Stomach (tissue), 4 donors: ENCODE results near the gene LTB.

ENCODE experiments used
- POLR2A ChIP-seq, 4 donors: fragments of 450-650 bp; IDR thresholded peaks; one replicate each; pipeline ENCODE4 v1.6.1; 2016; ENCODE audit warnings: antibody characterized with exemption in 4 of 4, control low read depth in 2 of 4, mild to moderate bottlenecking in 1 of 4, moderate library complexity in 1 of 4
- TF ChIP-seq, protein P1 (sequence below), 7 experiments: fragments of 450-650 bp in 4 of 7; fragments of 200-600 bp in 3 of 7; sonication (generic) in 3 of 7; IDR thresholded peaks; one replicate each; pipeline ENCODE4 v1.5.1; 2016 to 2019; ENCODE audit warnings: antibody characterized with exemption in 7 of 7, control low read depth in 2 of 7, mild to moderate bottlenecking in 1 of 7

DNA sequence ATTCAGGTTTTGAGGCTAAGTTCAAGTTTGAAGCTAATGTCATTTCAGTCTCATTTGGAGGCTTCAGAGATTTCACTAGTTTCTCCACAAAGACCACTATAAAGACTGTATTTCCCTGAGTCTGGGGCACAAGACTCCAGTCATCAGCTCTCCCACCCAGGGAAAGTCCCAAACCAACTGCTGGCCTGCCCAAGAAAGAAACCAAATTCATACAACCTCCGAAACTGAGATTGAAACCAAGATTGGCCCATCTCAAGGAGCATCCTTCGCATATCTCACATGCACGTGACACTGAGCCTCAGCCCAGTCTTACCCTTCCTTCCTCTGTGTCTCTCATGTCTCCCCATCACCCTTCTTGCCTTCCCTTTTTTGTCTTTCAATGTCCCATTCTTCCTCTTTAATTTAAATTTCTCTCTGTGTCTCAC lies 13.7 kb downstream of the LTB start:
- TF ChIP-seq, protein P1, sequence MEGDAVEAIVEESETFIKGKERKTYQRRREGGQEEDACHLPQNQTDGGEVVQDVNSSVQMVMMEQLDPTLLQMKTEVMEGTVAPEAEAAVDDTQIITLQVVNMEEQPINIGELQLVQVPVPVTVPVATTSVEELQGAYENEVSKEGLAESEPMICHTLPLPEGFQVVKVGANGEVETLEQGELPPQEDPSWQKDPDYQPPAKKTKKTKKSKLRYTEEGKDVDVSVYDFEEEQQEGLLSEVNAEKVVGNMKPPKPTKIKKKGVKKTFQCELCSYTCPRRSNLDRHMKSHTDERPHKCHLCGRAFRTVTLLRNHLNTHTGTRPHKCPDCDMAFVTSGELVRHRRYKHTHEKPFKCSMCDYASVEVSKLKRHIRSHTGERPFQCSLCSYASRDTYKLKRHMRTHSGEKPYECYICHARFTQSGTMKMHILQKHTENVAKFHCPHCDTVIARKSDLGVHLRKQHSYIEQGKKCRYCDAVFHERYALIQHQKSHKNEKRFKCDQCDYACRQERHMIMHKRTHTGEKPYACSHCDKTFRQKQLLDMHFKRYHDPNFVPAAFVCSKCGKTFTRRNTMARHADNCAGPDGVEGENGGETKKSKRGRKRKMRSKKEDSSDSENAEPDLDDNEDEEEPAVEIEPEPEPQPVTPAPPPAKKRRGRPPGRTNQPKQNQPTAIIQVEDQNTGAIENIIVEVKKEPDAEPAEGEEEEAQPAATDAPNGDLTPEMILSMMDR (IDR thresholded peaks at IDR 0.05): no peak
- TF ChIP-seq POLR2A (IDR thresholded peaks at IDR 0.05): no peak
